Measurements from ENCODE around the gene KLHL29.

GRCh38 chr2:23543302-23543701, 158.3 kb downstream of the KLHL29 start:
- TF ChIP-seq, protein P1, sequence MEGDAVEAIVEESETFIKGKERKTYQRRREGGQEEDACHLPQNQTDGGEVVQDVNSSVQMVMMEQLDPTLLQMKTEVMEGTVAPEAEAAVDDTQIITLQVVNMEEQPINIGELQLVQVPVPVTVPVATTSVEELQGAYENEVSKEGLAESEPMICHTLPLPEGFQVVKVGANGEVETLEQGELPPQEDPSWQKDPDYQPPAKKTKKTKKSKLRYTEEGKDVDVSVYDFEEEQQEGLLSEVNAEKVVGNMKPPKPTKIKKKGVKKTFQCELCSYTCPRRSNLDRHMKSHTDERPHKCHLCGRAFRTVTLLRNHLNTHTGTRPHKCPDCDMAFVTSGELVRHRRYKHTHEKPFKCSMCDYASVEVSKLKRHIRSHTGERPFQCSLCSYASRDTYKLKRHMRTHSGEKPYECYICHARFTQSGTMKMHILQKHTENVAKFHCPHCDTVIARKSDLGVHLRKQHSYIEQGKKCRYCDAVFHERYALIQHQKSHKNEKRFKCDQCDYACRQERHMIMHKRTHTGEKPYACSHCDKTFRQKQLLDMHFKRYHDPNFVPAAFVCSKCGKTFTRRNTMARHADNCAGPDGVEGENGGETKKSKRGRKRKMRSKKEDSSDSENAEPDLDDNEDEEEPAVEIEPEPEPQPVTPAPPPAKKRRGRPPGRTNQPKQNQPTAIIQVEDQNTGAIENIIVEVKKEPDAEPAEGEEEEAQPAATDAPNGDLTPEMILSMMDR (conservative IDR thresholded peaks at IDR 0.05), result no peak
- TF ChIP-seq ZFX (IDR thresholded peaks at IDR 0.05), result no peak
